ENCODE data around the gene MT1HL1. TPM values are rescaled to one million over a fixed set of nuclear protein-coding genes. Genes with fewer than 3 reads are reported as not detected.
"Not testable (repeated sequence)": the region's sequence is repeated elsewhere in the genome, so short reads cannot be mapped to it uniquely, and the experiment has no call there.

MT1HL1 gene
- total RNA-seq, 1 donor from 2014 or later = not detected

- DNase-seq (ENCODE audit: low read depth in 2 of 2) = no peak
Measured at GRCh38 chr1:236979149-236979900, 24.9 kb downstream of the MT1HL1 start.

GRCh38 chr1:236978740-236979139, 25.5 kb downstream of the MT1HL1 start:
- DNase-seq (ENCODE audit: low read depth in 2 of 2) = no peak

- DNase-seq (ENCODE audit: low read depth in 2 of 2) = no peak
Measured at GRCh38 chr1:236975461-236975860, 28.8 kb downstream of the MT1HL1 start.

- DNase-seq (ENCODE audit: low read depth in 2 of 2) = not testable (repeated sequence)
Measured at GRCh38 chr1:236974025-236974424, 30.2 kb downstream of the MT1HL1 start.

GRCh38 chr1:236966636-236967035, 37.6 kb downstream of the MT1HL1 start:
- DNase-seq (ENCODE audit: low read depth in 2 of 2) = no peak

GRCh38 chr1:236963920-236964319, 40.3 kb downstream of the MT1HL1 start:
- DNase-seq (ENCODE audit: low read depth in 2 of 2) = no peak

GRCh38 chr1:236959112-236959511, 45.1 kb downstream of the MT1HL1 start:
- no peak for DNase-seq (ENCODE audit: low read depth in 2 of 2)

- DNase-seq (ENCODE audit: low read depth in 2 of 2) = no peak
Measured at GRCh38 chr1:236957235-236957634, 47.0 kb downstream of the MT1HL1 start.

Other genes with a start within 250 kb of the MT1HL1 start
- gene MTR, start 209.1 kb downstream of the MT1HL1 start, total RNA-seq = 28.8 and 30.6 TPM in 2 replicates
- gene RYR2, start 37.7 kb upstream of the MT1HL1 start, total RNA-seq = 0.25 and 0.26 TPM in 2 replicates